NCI-H2171 treated with DMSO at 0.1 percent for 48 hours (cell line): ENCODE measurements around the gene HYAL3.
"Not testable (repeated sequence)": the region's sequence is repeated elsewhere in the genome, so short reads cannot be mapped to it uniquely, and the experiment has no call there.

Experiments used
- DNase-seq: peaks from one replicate; lab custom pipeline; 2025; lab: John Stamatoyannopoulos, UW

The HYAL3 gene

DNA sequence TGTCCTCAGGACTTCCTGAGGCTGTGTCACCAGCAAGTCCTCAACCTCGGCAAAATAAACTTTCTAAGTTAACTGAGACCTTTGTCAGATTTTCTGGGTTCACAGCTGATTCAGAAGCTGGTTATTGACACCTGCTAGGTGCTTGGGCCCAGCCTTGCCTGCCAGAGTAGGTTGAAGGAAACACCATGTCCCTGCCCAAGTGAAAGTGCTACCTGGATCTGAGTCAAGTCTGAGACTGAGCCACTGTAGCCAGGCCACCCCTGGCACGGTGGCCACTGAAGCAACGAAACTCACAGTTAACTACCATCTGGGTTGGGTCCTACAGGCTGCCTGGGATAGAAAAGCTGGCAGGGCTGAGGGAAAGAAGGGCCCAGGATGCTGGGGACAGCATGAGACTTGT lies 15.1 kb upstream of the HYAL3 start:
- no peak for DNase-seq

DNA sequence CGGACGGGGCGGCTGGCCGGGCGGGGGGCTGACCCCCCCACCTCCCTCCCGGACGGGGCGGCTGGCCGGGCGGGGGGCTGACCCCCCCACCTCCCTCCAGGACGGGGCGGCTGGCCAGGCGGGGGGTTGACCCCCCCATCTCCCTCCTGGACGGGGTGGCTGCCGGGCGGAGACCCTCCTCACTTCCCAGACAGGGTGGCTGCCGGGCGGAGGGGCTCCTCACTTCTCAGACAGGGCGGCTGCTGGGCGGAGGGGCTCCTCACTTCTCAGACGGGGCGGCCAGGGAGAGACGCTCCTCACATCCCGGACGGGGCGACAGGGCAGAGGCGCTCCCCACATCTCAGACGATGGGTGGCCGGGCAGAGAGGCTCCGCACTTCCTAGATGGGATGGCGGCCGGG lies 12.8 kb upstream of the HYAL3 start:
- not testable (repeated sequence) for DNase-seq

DNA sequence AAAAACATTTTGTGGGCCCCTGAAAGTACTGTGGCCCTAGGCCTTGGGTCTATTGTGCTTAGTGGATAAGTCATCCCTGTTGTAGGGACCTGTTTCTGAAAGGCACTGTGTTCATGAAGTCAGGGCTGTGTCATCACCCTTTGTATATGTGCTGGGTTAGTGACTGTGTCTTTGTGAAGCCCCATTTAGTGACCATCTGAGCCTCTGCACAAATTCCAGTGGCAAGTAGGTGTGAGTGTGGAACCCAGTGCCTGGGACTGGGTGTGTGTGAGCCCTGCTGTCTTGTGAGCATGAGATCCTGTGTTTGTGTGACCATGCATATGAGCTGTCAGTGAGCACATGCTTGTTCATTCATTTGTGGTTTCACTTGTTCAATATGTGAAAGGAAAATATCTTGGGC lies 5.4 kb upstream of the HYAL3 start:
- no peak for DNase-seq

GRCh38 chr3:50303013-50303815 lies 4.0 kb upstream of the HYAL3 start, which contains the start of gene HYAL1:
Gene HYAL1 (minus strand): TSS chr3:50303574. CDS start chr3:50302956, 618 bp downstream.
- no peak for DNase-seq

DNA sequence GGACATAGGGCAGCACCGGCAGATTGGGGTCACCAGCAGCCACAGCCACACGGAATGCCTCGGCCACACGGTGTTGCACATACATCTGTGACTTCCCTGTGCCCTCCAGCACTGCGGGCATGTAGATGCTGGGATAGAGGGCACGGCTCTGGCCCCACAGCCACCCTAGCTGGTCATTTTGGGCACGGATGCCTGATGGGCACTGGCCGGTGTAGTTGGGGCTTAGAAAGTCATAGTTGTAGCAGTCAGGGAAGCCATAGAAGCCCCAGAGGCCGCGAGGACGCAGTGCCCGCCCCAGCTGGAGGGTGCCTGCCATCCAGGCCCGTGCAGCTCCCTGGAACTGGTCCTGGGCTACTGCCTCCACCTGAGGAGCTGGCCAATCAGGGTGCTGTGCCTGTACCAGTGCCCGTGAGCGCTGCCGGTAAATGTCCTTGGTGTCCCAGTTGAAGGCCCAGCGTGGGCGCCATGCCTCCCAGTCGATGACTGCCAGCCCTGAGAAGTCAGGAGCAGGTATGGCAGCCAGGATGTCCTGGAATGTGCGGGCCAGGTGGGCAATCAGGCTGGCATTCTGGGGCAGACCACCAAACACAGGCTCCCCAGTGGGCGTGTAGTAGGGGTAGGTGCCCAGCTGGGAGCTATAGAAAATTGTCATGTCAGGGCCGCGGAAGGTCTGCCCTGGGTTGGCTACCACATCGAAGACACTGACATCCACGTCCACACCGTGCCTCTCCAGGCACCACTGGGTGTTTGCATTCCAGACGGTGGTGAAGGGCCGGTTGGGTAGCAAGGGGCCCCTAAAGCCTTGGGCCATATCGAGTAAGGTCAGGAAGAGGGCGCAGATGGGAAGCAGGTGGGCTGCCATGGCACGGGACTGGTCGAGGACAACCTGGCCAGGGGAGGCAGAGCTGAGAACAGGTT lies 3.1 kb upstream of the HYAL3 start:
- DNase-seq: no peak

DNA sequence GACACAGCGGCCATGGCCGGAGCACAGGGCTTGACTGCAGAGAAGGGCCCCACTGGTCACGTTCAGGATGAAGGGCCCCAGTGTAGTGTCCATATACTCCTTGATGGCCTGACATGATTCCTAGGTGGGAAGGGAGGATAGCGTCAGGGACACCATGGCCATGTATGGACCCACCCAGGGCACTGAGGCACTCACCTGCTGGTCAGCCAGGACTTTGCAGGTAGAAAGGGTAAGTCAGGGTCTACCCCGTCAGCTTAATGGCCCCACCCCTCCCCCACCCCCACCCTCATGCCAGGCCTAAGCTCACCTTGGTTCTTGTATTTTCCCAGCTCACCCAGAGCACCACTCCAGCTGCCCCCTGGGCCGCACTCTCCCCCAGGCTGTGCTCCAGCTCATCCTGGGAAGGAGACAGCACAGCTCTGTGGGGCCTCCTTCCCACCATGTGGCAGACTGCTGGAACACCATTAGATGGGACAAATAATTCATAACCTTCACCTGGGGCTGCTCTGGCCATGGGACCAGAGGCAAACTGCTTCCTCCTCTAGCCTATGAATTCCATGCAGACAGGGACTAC lies 1.6 kb upstream of the HYAL3 start:
- no peak for DNase-seq

- peak; percentile 13 for DNase-seq
Observed at GRCh38 chr3:50299929-50300680, 900 bp upstream of the HYAL3 start.

GRCh38 chr3:50299638-50299928 lies 378 bp upstream of the HYAL3 start:
- no peak for DNase-seq

DNA sequence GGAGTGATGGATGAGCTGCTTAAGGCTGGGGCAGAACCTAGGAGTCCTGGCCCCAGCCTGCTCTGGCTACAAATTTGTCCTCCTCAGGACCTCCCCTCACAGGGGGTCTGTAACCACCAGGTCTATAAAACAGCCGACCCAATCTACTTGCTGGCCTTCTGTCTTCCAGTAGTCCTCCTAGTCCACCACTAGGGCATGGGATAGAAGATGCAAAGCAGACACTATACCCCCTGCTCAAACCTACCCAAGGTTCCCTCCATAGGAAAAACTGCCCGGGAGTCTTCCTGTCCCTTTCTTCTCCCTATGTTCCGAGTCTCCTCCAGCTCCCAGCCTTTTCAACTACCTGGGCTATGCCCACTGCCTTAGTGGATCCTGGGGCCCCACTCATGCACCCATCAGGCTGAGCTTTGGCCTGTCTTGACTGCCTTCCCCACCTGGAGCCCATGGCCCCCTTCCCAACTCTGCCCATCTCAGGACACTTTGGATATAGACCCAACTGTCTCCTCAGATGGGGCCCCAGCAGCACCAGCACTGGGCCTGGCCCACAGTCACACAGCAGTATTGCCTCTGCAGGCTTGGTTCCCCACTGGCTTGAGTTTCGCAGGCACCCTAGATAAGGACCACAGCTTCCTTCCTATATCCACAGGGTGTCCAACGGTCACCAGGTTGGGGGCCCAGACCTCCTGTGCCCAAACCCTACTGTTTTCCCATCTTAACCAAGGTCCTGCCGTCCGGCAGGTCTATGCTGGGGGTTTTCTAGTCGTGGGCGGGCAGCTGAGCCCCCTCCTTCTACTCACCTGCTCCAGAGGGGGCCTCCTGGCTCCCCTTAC lies 1.1 kb downstream of the HYAL3 start:
- no peak for DNase-seq

- DNase-seq: no peak
Observed at GRCh38 chr3:50297384-50297775, 1.8 kb downstream of the HYAL3 start.

DNA sequence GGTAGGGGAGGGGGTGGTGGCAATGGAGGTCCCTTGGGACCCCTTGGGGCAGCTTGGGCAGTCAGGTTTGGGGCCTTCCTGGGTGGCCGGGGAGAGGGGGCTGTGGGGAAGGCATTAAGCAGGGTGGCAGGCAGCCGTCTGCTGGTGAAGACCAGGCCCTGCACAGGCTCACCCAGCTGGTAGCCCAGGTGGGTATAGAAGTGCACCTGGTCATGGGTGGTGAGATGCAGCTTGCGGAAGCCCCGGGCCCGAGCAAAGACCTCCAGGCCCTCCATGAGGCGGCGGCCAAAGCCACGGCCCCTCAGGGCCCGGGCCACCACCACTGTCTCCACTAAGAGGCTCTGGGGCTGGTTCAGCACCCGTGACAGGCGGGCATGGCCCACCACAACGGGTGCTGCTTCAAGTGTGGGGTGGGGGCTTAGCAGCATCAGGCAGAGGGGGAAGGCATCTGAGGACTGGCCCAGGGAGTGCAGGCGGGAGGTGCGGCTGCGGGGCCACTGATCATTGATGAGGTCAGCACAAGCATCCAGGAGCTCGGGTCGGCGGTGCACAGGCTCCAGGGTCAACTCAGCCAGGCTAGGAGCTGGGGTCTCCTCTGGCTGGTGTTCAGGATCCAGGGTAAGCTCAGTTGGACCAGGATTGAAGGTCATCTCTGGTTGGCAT lies 2.4 kb downstream of the HYAL3 start:
- no peak for DNase-seq

- no peak for DNase-seq
Observed at GRCh38 chr3:50295553-50296431, 3.4 kb downstream of the HYAL3 start.

GRCh38 chr3:50294492-50295403 lies 4.5 kb downstream of the HYAL3 start:
- no peak for DNase-seq

DNA sequence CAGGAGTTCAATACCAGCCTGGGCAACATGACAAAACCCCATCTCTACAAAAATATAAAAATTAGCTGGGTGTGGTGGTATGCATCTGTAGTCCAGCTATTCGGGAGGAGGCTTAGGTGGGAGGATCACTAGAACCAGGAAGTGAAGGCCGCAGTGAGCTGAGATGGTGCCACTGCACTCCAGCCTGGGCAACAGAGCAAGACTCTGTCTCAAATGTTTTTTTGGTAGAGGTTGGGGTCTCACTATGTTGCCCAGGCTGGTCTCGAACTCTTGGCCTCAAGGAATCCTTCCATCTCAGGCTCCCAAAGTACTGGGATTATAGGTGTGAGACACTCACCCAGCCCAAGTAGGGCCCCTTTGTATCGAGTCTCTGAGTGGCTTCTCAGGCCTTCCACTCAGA lies 5.1 kb downstream of the HYAL3 start:
- DNase-seq: no peak

DNA sequence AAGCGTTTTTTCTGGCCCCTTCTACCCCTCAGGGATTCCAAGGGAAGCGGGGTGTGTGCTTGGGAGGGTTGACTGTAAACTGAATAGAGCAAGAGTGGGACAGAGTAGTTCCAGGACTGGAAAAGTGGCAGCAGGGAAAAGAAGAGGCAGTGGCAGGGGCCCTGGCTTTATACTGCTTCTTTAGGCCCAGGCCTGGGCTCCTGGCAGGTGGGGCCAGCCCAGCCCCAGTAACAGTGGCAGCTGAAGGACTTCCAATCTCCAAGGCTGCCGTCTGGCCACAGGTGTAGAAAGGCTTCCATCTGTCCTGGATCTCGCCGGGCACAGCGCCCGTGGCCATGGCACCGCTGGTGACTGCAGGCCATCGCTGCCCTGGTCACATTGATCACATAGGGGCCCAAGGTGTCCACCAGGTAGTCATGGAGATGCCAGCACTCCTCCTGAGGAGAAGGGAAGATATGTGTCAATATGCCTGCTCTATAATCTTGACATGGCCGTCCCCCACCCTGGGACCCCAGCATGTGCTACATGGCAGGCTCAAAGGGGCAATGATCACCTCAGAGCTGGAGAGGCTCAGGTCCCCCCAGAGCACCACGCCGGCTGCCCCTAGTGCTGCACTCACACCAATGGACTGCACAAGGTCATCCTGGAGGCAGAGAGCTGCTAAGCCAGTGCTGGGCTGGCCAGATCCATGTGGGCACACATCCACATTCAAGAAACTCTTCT lies 6.0 kb downstream of the HYAL3 start:
- no peak for DNase-seq

- peak; percentile 90 for DNase-seq
Observed at GRCh38 chr3:50292159-50293078, 6.8 kb downstream of the HYAL3 start, which contains the start of gene IFRD2. Gene IFRD2 (minus strand): TSS chr3:50292429. CDS start chr3:50292274, 155 bp downstream.

- no peak for DNase-seq
Observed at GRCh38 chr3:50290161-50290641, 9.0 kb downstream of the HYAL3 start.
